ENCODE results near the gene IGF2BP2. TPM values are rescaled to one million over a fixed set of nuclear protein-coding genes. Genes with fewer than 3 reads are reported as not detected.

The IGF2BP2 gene
- total and polyA plus RNA-seq, 2 of the 4 experiments (the other 2 are of a cell fraction) = 23.4 to 88.2 TPM

DNA sequence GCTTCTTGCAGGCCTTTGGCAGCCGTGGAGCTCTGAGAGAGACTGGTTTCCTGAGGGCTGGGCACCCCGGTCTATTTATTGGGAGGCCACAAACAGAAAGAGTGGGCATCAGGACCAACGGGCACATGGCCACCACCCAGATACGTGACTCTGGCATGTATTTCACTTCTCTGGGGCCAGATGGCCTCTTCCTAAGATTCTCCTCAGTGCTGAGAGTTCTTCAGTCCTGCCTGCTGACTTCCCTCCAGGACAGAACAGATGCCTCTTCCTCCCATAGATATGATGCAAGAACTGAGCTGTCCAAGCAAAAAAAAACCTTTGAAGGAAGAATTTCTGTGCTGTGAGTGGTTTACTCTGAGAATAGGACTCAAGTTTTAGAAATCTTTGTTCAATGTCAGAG, 107.7 kb downstream of the IGF2BP2 start:
- Histone ChIP-seq H2BK15ac (ENCODE audit: low read depth, low read length) (peak overlapping the region; percentile 21; the same call in 2 of the 3 replicates), H3K14ac (replicated peaks; ENCODE audit: low read depth, low read length) (peak overlapping the region; percentile 73), H3K4me1 (ENCODE audit: control insufficient read depth, insufficient read depth, low read length) (peaks cover 30% of the 10 kb centered on the region), H4K8ac (ENCODE audit: low read depth in 2 of 2, low read length in 2 of 2) (peak overlapping the region; percentile 17 to 67; a peak in 3 of 4 replicates), H2AK5ac (ENCODE audit: low read depth, low read length) (peak overlapping the region; percentile 89), H3K18ac (ENCODE audit: low read depth, low read length) (peak overlapping the region; percentile 26), H3K4me2 (ENCODE audit: low read depth, low read length) (peak overlapping the region; percentile 20), H3K4ac (ENCODE audit: low read depth, low read length) (peak overlapping the region; percentile 93), H4K91ac (ENCODE audit: insufficient read depth, low read depth, low read length) (peak overlapping the region; percentile 93), H2AFZ (replicated peaks; ENCODE audit: low read length, poor library complexity) (no peak overlapping the region), H2BK5ac (ENCODE audit: low read depth, low read length, poor library complexity, severe bottlenecking) (peak overlapping the region; percentile 97), H3K56ac (ENCODE audit: extremely low read depth, insufficient read depth, low read length) (peak overlapping the region; percentile 89), H3K9ac (ENCODE audit: low read depth, low read length) (peak overlapping the region; percentile 17), H4K20me1 (ENCODE audit: insufficient read depth, low read length) (peaks cover 51% of the 10 kb centered on the region), H3K79me1 (ENCODE audit: low read depth in 1 of 2, low read length in 2 of 2) (peaks cover 27 to 80% of the 10 kb centered on the region in 2 experiments), H3K27ac (ENCODE audit: insufficient read depth, low read length) (peak overlapping the region; percentile 71), H3K4me3 (ENCODE audit: insufficient read depth, low read depth, low read length) (no peak overlapping the region), H3K9me1 (ENCODE audit: insufficient read depth, low read length) (peaks cover 35% of the 10 kb centered on the region), H3K9me3 (ENCODE audit: control insufficient read depth, insufficient read depth, low read length) (no peaks in the 10 kb centered on the region), H3K36me3 (ENCODE audit: control insufficient read depth, insufficient read depth, low read length) (peaks cover 6% of the 10 kb centered on the region), H2BK120ac (ENCODE audit: low read depth, low read length) (peak overlapping the region; percentile 89), H3K27me3 (ENCODE audit: control insufficient read depth, insufficient read depth, low read length) (no peaks in the 10 kb centered on the region), H2BK20ac (ENCODE audit: low read depth, low read length) (peak overlapping the region; percentile 63; the same call in 1 of the 2 replicates), H2AK9ac (replicated peaks; ENCODE audit: low read depth, low read length, poor library complexity) (peak overlapping the region; percentile 56), H3K23ac (ENCODE audit: low read depth, low read length) (peak overlapping the region; percentile 40; the same call in 1 of the 2 replicates), H4K5ac (ENCODE audit: low read depth, low read length) (peak overlapping the region; percentile 53)
- BruUV-seq (replicated peaks) = no TSS peak
- in situ Hi-C loops (cut with MboI; ENCODE audit: low sequenced_read_pairs) (no loop called here), dilution Hi-C loops (cut with HindIII; ENCODE audit: low sequenced_read_pairs, unreplicated experiment) (no loop called here), intact Hi-C loops (cut with micrococcal nuclease) (no loop called here)
- DNase-seq (peak; percentile 93), ATAC-seq (ENCODE audit: low read depth) (peak; percentile 73)
- 63% methylated on average over 3 of the region's 4 CpGs; no CpG with 5 or more reads in 1 of the 2 experiments for WGBS, 2 experiments (ENCODE audit: extremely low coverage in 2 of 2, insufficient read length in 1 of 2)
- TF ChIP-seq, protein P1, sequence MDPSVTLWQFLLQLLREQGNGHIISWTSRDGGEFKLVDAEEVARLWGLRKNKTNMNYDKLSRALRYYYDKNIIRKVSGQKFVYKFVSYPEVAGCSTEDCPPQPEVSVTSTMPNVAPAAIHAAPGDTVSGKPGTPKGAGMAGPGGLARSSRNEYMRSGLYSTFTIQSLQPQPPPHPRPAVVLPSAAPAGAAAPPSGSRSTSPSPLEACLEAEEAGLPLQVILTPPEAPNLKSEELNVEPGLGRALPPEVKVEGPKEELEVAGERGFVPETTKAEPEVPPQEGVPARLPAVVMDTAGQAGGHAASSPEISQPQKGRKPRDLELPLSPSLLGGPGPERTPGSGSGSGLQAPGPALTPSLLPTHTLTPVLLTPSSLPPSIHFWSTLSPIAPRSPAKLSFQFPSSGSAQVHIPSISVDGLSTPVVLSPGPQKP (IDR thresholded peaks at IDR 0.05; ENCODE audit: borderline replicate concordance, low read depth, low read length) = no peak
- no peak for TF ChIP-seq RAD21 (IDR thresholded peaks at IDR 0.05; ENCODE audit: low read length)
- no peak for TF ChIP-seq RCOR1 (IDR thresholded peaks at IDR 0.05; ENCODE audit: insufficient replicate concordance, low read length)
- peak; percentile 98 for TF ChIP-seq CEBPB (IDR thresholded peaks at IDR 0.05; ENCODE audit: low read depth, low read length)
- 0 out of 2 replicates have a peak, but pooled peaks have one; percentile 1 for TF ChIP-seq FOS (IDR thresholded peaks at IDR 0.05; ENCODE audit: low read depth, low read length)
- TF ChIP-seq BHLHE40 (IDR thresholded peaks at IDR 0.05; ENCODE audit: low read depth, low read length) = no peak
- TF ChIP-seq SMC3 (IDR thresholded peaks at IDR 0.05; ENCODE audit: low read depth, low read length) = no peak
- ChIA-PET POLR2A (ENCODE audit: unreplicated experiment) (interaction anchor here (0.6 kb wide), 2 partner anchors 12 to 14 kb away, joined by 4 to 5 read pairs; no protein-coding TSS in a partner anchor), CTCF (interaction anchor here (0.6 to 1.1 kb wide), 4 partner anchors 14 to 215 kb away, joined by 3 to 4 read pairs (median 3); no protein-coding TSS in a partner anchor)
